ENCODE results near the gene SUN1.
"Not testable (repeated sequence)": the region's sequence is repeated elsewhere in the genome, so short reads cannot be mapped to it uniquely, and the experiment has no call there.

The SUN1 gene, protein sequence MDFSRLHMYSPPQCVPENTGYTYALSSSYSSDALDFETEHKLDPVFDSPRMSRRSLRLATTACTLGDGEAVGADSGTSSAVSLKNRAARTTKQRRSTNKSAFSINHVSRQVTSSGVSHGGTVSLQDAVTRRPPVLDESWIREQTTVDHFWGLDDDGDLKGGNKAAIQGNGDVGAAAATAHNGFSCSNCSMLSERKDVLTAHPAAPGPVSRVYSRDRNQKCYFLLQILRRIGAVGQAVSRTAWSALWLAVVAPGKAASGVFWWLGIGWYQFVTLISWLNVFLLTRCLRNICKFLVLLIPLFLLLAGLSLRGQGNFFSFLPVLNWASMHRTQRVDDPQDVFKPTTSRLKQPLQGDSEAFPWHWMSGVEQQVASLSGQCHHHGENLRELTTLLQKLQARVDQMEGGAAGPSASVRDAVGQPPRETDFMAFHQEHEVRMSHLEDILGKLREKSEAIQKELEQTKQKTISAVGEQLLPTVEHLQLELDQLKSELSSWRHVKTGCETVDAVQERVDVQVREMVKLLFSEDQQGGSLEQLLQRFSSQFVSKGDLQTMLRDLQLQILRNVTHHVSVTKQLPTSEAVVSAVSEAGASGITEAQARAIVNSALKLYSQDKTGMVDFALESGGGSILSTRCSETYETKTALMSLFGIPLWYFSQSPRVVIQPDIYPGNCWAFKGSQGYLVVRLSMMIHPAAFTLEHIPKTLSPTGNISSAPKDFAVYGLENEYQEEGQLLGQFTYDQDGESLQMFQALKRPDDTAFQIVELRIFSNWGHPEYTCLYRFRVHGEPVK

DNA sequence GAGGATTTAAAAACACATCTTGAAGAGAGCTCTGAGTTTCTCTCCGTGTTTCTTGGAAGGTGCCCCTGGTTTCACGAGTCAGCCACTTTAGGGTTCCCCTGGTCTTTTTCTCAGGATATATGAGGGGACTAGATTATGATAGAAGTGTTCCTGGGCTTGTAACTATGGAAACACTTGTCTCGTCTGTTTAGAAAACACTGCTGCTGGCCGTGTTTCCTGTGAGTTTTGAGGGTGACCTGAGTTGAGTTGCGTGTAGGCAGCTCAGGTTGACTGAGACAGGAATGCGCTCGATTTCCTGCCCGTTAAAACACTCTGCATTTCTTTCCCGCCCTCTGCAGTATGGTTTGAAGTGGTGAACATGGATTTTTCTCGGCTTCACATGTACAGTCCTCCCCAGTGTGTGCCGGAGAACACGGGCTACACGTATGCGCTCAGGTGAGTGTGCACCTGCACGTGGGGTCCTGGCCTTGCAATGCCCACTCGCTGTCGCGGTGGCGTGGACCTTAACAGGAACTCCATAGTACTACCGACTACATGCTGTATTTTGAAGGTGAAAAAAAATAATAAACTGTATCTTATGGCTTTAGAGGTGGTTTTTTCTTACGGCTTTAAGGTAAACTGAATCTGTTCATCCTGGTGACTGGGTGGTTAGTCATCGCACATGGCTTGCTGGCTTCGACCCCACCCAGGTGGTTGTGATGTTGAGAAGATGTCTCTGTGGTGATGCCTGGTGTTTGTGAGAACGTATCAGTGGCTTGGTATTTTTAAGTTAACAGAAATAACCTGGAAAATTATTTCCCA, at the start of gene SUN1:
Gene SUN1, plus strand, starts transcription at position 310 of the 801 bp plus-strand sequence. Its CDS starts 49 bp downstream, at position 359.
- DNase-seq (ENCODE audit: low spot score) = peak; percentile 42

GRCh38 chr7:782718-783449, 49.4 kb upstream of the SUN1 start:
- DNase-seq (ENCODE audit: low spot score) = no peak

DNA sequence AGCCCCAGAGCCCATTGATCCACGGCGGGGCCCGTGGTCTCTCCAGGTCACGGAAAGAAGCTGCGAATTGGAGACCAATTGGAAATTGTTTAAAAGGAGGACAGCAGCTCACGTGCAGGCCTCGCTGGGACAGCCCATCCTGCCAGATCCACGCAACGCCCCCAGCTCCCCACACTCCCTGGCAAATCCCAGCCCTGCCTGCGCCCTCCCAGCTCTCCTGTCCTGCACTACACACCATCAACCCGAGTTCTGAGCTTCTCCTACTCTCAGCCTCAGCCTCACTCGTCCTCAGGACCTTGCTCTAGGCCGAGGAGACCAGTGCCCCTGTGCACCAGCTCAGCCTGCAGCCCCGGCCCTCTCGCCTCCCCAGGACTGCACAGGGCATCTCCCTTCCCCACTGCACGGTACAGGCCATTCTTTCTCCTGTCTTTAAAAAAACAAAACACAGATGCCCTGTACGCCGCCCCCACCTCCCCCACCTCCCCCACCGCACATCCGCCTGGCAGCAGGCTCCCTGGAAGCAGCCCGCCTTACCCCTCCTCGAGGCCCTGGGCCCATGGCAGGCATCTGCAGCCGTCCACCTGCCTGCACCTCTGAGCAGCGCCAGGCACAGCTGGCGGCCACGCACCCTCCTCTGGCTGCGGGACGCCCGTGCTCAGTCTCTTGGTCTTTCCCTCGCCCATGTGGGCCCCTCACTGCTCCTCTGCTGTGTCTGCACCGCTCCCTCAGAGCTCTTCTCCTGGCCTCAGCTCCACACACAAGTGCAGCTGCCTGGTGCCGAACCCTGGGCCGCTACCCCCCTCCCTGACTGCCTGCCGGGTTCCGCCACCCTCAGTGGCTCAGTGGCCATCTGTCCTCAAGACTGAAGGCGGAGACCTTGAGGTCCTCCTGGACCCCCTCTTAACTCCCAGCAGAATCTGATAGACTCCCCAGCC, 48.5 kb upstream of the SUN1 start:
- DNase-seq (ENCODE audit: low spot score) = no peak

DNA sequence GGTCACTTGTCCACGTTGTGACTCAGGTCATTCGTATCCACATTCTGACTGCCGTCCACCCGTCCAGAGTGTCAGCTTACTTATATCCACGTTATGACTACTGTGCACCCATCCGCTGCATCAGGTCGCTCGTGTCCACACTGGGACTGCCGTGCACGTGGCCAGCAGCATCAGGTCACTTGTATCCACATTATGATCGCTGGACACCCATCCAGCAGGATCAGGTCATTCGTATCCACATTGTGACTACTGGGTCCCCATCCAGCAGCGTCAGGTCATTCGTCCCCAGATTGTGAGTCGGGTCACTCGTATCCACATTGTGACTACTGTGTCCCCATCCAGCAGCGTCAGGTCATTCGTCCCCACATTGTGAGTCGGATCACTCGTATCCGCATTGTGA, 47.3 kb upstream of the SUN1 start:
- DNase-seq (ENCODE audit: low spot score) = no peak

DNA sequence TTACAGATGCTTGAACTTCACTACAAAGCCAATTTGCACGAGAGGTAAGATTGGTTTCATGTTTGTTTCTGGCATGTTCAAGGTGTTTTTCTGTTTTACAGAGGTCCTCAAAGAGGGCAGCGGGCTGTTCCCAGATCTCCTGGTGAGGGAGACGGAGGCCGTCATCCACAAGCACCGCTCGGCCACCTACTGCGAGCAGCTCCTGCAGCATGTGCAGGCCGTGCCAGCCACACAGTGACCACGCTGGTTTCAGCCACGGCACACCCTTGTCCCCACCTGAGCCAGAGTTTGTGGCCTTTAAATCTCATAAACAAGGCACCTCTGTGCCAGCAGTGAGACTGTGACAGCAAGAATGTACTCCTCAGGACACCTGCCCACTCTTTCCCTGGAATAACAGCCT, 46.9 kb upstream of the SUN1 start:
- DNase-seq (ENCODE audit: low spot score) = no peak

DNA sequence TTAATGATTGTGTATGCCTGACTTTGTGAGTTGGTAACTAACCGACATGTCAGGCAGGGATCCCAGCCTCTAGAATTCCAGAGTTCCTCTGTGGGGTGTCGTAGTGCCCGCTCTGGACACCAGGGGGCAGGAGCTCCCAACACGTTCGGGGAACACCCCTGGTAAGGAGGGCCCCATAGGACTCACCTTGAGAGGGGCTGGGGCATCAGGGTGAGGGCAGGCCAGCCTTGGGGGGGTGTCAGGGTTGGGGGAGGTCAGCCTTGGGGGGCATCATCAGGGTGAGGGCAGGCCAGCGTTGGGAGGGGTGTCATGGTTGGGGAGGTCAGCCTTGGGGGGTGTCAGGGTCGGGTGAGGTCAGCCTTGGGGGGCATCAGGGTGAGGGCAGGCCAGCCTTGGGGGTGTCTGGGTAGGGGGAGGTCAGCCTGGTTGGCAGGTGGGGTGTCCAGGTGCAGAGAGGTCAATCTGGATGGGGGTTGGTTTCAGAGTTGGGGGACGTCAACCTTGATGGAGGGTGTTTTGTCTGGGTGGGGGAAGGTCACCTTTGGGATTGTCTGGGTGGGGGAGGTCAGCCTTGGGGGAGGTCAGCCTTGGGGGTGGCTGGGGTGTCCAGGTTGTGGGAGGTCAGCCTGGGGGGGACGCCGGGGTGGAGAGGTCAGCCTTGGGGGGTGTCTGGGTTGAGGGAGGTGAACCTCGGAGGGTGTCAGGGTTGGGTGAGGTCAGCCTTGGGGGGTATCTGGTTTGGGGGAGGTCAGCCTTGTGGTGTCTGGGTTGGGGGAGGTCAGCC, 45.6 kb upstream of the SUN1 start:
- DNase-seq (ENCODE audit: low spot score) = peak; percentile 93

GRCh38 chr7:787332-788240, 44.7 kb upstream of the SUN1 start:
- DNase-seq (ENCODE audit: low spot score) = peak; percentile 10

GRCh38 chr7:791519-791918, 40.8 kb upstream of the SUN1 start:
- DNase-seq (ENCODE audit: low spot score) = no peak

- no peak for DNase-seq (ENCODE audit: low spot score)
Observed at GRCh38 chr7:794207-794606, 38.1 kb upstream of the SUN1 start.

DNA sequence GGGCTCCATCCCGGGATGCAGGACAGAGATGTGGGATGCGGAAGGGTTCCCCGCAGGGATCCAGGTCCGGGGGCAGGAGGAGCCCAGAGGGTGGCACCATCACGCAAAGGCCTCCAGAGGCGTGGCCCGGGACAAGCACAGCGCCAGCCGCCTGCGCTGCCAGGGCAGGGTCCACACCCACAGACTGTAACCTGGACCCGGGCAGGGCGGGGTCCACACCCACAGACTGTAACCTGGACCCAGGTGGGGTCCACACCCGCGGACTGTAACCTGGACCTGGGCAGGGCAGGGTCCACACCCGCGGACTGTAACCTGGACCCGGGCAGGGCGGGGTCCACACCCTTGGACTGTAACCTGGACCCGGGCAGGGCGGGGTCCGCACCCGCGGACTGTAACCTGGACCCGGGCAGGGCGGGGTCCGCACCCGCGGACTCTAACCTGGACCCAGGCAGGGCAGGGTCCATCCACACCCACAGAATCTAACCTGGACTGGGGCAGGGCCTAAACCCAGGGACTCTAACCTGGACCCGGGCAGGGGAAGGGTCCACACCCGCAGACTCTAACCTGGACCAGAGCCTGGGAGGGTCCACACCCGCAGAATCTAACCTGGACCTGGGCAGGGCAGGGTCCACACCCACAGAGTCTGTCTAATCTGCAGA, 37.5 kb upstream of the SUN1 start:
- no peak for DNase-seq (ENCODE audit: low spot score)

GRCh38 chr7:796434-797169, 35.7 kb upstream of the SUN1 start:
- DNase-seq (ENCODE audit: low spot score) = not testable (repeated sequence)

DNA sequence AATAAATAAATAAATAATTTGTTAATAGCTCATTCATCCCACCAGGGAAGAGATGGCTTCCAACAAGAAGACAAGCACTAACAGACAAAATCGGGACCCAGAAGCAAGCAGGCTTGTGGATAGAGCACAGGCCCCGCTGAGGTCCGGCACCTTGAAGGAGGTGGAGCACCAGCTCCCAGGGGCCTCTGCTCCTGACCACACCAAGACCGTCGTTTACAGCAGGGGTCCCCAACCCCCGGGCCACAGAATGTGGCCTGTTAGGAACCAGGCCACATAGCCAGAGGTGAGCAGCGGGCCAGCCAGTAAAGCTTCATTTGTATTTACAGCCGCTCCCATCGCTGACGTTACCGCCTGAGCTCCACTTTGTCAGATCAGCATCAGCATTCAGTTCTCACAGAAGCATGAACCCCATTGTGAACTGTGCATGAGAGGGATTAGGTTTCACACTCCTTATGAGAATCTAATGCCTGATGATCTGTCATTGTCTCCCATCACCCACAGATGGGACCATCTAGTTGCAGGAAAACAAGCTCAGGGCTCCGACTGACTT, 33.3 kb upstream of the SUN1 start:
- DNase-seq (ENCODE audit: low spot score) = no peak

GRCh38 chr7:800692-801091, 31.6 kb upstream of the SUN1 start:
- DNase-seq (ENCODE audit: low spot score) = no peak

GRCh38 chr7:801351-801750, 30.9 kb upstream of the SUN1 start:
- not testable (repeated sequence) for DNase-seq (ENCODE audit: low spot score)

DNA sequence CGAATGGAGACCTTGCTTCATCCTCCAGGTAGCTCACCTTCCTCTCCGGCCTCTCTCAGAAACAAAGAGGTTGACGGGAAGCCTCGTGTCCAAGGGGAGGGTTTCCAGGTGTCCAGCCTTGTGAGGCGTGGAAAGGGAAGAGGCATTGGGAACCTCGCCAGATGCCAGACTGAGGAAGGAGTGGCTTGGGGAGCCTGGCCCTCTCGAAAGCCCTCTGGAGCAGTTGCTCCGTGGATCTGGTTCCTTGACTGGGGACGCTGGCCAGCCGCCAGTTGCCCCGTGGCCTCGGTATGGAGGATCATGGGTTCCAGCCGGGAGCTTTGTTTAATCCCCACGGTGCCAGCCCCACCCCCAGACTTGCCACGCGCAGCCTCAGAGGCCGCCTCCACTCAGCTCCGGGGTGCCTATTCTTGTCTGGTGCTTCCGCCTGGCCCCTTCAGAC, 30.3 kb upstream of the SUN1 start:
- no peak for DNase-seq (ENCODE audit: low spot score)

GRCh38 chr7:802500-803242, 29.6 kb upstream of the SUN1 start:
- DNase-seq (ENCODE audit: low spot score) = no peak

All from GM03348 (cell line).